ENCODE data around the gene ZNF416.

Gene ZNF416

DNA sequence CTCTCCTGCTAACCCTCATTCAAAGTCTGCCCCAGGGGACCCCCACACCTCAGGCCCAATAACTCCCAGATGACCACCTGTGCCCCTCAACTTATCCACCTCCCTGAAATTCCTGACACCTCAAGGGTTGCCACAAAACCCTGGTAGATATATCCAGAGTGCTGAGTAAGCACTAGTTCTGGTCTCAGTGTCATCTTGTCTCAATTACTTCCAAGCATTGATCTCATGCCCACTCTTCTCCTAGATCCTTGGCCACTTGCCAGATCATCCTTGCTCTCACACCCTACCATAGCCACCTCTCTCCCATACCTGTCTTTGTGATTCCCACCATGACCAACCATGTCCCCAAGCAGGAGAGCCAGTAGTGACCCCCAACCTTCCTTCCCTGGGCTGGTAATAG is 2.0 kb downstream of the ZNF416 start:
- H3K27me3 ChIP-seq (ENCODE audit: control insufficient read depth, insufficient read depth, low read length), result no peaks in the 10 kb centered on the region
- no peak overlapping the region for H3K27ac ChIP-seq
- peaks cover 8% of the 10 kb centered on the region for H3K36me3 ChIP-seq (ENCODE audit: control insufficient read depth, insufficient read depth, low read length)
- peaks cover 15% of the 10 kb centered on the region for H3K79me2 ChIP-seq
- H3K4me2 ChIP-seq (ENCODE audit: low read length), result no peak overlapping the region
- peaks cover 9% of the 10 kb centered on the region for H3K4me1 ChIP-seq
- H3K4me3 ChIP-seq (ENCODE audit: low read depth, low read length), result no peak overlapping the region
- H3K9me3 ChIP-seq (ENCODE audit: control insufficient read depth, low read length), result peaks cover 9% of the 10 kb centered on the region
- TF ChIP-seq, protein P1, sequence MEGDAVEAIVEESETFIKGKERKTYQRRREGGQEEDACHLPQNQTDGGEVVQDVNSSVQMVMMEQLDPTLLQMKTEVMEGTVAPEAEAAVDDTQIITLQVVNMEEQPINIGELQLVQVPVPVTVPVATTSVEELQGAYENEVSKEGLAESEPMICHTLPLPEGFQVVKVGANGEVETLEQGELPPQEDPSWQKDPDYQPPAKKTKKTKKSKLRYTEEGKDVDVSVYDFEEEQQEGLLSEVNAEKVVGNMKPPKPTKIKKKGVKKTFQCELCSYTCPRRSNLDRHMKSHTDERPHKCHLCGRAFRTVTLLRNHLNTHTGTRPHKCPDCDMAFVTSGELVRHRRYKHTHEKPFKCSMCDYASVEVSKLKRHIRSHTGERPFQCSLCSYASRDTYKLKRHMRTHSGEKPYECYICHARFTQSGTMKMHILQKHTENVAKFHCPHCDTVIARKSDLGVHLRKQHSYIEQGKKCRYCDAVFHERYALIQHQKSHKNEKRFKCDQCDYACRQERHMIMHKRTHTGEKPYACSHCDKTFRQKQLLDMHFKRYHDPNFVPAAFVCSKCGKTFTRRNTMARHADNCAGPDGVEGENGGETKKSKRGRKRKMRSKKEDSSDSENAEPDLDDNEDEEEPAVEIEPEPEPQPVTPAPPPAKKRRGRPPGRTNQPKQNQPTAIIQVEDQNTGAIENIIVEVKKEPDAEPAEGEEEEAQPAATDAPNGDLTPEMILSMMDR (IDR thresholded peaks at IDR 0.05), result no peak
- H3K9ac ChIP-seq, result no peak overlapping the region
- no peak overlapping the region for H2AFZ ChIP-seq

DNA sequence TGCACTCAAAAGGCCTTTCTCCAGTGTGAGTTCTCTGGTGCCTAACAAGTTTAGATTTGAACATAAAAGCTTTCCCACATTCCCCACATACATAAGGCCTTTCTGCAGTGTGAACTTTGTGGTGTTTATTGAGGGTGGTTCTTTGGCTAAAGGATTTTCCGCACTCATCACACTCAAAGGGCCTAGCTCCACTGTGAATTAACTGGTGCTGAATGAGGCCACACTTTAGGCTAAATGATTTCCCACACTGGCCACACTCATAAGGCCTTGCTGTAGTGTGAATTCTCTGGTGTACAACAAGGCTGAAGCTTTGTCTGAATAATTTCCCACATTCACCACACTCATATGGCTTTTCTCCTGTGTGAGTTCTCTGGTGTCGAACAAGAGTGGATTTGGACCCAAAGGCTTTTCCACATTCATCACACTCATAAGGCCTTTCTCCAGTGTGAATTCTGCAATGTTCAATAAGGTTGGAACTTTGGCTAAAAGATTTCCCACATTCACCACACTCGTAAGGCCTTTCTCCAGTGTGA is 6.2 kb downstream of the ZNF416 start:
- Histone ChIP-seq H3K4me1 (no peaks in the 10 kb centered on the region), H3K4me3 (ENCODE audit: low read depth, low read length) (no peak overlapping the region), H2AFZ (no peak overlapping the region), H3K79me2 (peaks cover 1% of the 10 kb centered on the region), H3K27ac (no peak overlapping the region), H3K27me3 (ENCODE audit: control insufficient read depth, insufficient read depth, low read length) (no peaks in the 10 kb centered on the region), H3K4me2 (ENCODE audit: low read length) (no peak overlapping the region), H3K9me3 (ENCODE audit: control insufficient read depth, low read length) (peaks cover 12% of the 10 kb centered on the region), H3K9ac (no peak overlapping the region), H3K36me3 (ENCODE audit: control insufficient read depth, insufficient read depth, low read length) (peaks cover 8% of the 10 kb centered on the region)
- TF ChIP-seq, protein P1 (IDR thresholded peaks at IDR 0.05), result no peak

DNA sequence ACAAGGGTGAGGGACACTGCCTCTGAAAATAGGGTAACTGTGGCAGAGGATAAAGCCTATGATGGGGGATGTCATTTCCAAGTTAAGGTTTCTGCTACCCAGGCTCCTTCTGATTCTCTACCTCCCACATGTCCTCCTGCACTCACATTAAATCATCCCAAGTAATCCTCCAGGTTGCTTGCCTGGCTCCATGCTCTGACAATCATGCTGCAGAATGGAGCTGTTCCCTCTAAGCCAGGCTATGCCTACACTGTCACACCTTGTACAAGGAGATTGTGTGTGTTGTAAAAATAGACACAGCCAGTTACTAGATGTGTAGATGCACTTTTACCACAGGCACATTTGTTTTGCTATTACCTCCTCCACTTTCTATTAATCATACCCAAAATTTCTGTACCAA is 8.0 kb downstream of the ZNF416 start:
- H3K4me1 ChIP-seq, result no peaks in the 10 kb centered on the region
- no peak overlapping the region for H2AFZ ChIP-seq
- no peaks in the 10 kb centered on the region for H3K79me2 ChIP-seq
- H3K4me3 ChIP-seq (ENCODE audit: low read depth, low read length), result no peak overlapping the region
- no peak overlapping the region for H3K4me2 ChIP-seq (ENCODE audit: low read length)
- peaks cover 7% of the 10 kb centered on the region for H3K9me3 ChIP-seq (ENCODE audit: control insufficient read depth, low read length)
- TF ChIP-seq, protein P1 (IDR thresholded peaks at IDR 0.05), result no peak
- H3K9ac ChIP-seq, result no peak overlapping the region
- H3K27me3 ChIP-seq (ENCODE audit: control insufficient read depth, insufficient read depth, low read length), result no peaks in the 10 kb centered on the region
- H3K27ac ChIP-seq, result no peak overlapping the region
- peaks cover 8% of the 10 kb centered on the region for H3K36me3 ChIP-seq (ENCODE audit: control insufficient read depth, insufficient read depth, low read length)

DNA sequence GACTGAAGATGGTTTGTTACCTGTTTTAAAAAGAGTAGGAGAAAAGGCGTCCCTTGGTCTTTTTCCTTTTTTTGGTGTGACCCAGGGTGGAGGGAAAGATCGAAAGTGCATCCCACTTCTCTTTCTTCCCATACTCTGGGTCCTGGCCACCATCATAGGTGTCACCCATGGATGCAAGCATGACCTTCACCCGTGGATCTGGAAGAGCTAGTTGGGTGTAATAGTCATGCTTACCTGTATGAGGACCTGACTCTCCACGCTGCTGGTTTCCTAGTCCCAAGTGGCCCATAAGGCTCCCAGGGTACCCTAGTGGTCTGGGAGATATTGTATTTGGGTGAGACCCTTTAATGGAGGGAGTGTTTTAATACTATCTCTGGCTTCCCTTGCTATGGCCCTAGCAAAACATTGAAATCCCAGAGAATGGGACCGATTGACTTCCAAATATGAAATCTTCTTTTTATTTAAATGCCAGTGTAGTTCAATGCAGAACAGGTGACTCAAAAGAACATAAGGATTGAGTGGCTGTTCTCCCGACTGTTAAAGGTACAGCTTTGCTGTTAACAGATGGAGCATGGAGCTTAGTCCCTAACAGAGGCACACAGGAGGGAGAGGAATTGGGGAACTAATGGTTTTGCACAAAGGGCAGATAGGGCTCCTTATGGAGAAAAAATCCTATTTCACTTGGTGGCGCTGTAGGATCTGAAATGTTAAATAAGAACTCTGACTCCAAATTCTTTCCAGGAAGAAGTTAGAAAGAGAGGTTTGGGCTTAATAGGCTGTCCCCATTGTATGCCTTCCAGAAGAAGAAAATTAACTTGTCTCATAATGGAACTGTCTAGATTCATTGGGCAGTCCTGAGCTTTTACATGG is 12.1 kb downstream of the ZNF416 start:
- Histone ChIP-seq H2AFZ (no peak overlapping the region), H3K4me3 (ENCODE audit: low read depth, low read length) (no peak overlapping the region), H3K27ac (no peak overlapping the region), H3K9me3 (ENCODE audit: control insufficient read depth, low read length) (peaks cover 2% of the 10 kb centered on the region), H3K4me2 (ENCODE audit: low read length) (no peak overlapping the region), H3K27me3 (ENCODE audit: control insufficient read depth, insufficient read depth, low read length) (no peaks in the 10 kb centered on the region), H3K79me2 (no peaks in the 10 kb centered on the region), H3K4me1 (no peaks in the 10 kb centered on the region), H3K36me3 (ENCODE audit: control insufficient read depth, insufficient read depth, low read length) (no peaks in the 10 kb centered on the region), H3K9ac (no peak overlapping the region)
- TF ChIP-seq, protein P1 (IDR thresholded peaks at IDR 0.05), result no peak
